HCT116 (cell line): ENCODE measurements around the gene SCOC. TPM values are rescaled to one million over a fixed set of nuclear protein-coding genes. Genes with fewer than 3 reads are reported as not detected.

Experiments
- ATAC-seq: fragments of 200-7000 bp; cut with Tn5 transposase; 2 replicates; pipeline ENCODE4 v1.9.1; 2020; ENCODE audit warnings: mild to moderate bottlenecking, moderate library complexity
- BruUV-seq: library from RNA; stranded (reverse); fragments of 400-500 nt; replicated peaks from 2 replicates; lab custom pipeline; 2021; lab: Mats Ljungman, UMichigan
- CTCF ChIA-PET: fragments of 300-600 bp; sonication (Branson Sonifier 250); formaldehyde crosslinking; loops from one replicate; lab custom pipeline; 2021; ENCODE audit warnings: antibody characterized with exemption; lab: Charles Lee
- POLR2A ChIA-PET: fragments of 300-600, 350-600 bp; sonication (Branson Sonifier 250); formaldehyde crosslinking; loops from one replicate; lab custom pipeline; 2021; ENCODE audit warnings: antibody characterized with exemption; lab: Charles Lee
- RAD21 ChIA-PET, 2 experiments: fragments of 300-600 bp; sonication (Branson Sonifier 250); formaldehyde crosslinking; loops; one replicate each; lab custom pipeline; 2023; ENCODE audit warnings: low total read pairs in 2 of 2; ENCODE audit not compliant: uncharacterized antibody in 2 of 2, unreplicated experiment in 2 of 2, low non-redundant PET in 1 of 2; lab: Charles Lee
- DNase-seq: peaks from one replicate; pipeline ENCODE4 v3.0.0-alpha.2; 2010; ENCODE audit warnings: low read depth, low spot score
- H2AFZ ChIP-seq: fragments of 200-600 bp; shearing (Covaris generic), sonication (generic); 2 replicates; pipeline ENCODE4 v1.6.1; 2017; ENCODE audit warnings: low read depth, mixed run types, mixed read lengths, antibody characterized with exemption, low read length; ENCODE audit not compliant: poor library complexity, severe bottlenecking
- H3K27ac ChIP-seq: 2 replicates; pipeline ENCODE4 v1.5.1; 2012; ENCODE audit warnings: low read depth, low read length
- H3K27me3 ChIP-seq: fragments of 200-600 bp; sonication (generic); 2 replicates; pipeline ENCODE4 v1.6.1; 2016; ENCODE audit warnings: mixed run types, low read length, mixed read lengths; ENCODE audit not compliant: insufficient read depth
- H3K36me3 ChIP-seq, 2 experiments: fragments of 200-500 bp in 1 of 2; fragments of 200-600 bp in 1 of 2; sonication (Bioruptor generic) in 1 of 2; sonication (generic) in 1 of 2; 2 replicates each; pipeline versions ENCODE4 v1.5.1 to v1.6.1; 2014 to 2016; ENCODE audit warnings: low read length in 2 of 2, inconsistent platforms in 1 of 2, mixed read lengths in 1 of 2, mixed run types in 1 of 2; ENCODE audit not compliant: insufficient read depth in 2 of 2, control insufficient read depth in 1 of 2
- H3K4me1 ChIP-seq, 2 experiments: fragments of 200-600 bp in 1 of 2; sonication (generic) in 1 of 2; 2 replicates each; pipeline versions ENCODE4 v1.5.1 to v1.6.1; 2012 to 2017; ENCODE audit warnings: low read length in 2 of 2, inconsistent platforms in 1 of 2, mild to moderate bottlenecking in 1 of 2, mixed read lengths in 1 of 2, mixed run types in 1 of 2, moderate library complexity in 1 of 2; ENCODE audit not compliant: insufficient read depth in 2 of 2, control insufficient read depth in 1 of 2
- H3K4me2 ChIP-seq: fragments of 200-600 bp; sonication (generic); 2 replicates; pipeline ENCODE4 v1.6.1; 2017; ENCODE audit warnings: mixed run types, low read length, mixed read lengths
- H3K4me3 ChIP-seq, 2 experiments: fragments of 200-600 bp in 1 of 2; sonication (generic) in 1 of 2; replicated peaks in 1 of 2; 2 replicates each; pipeline ENCODE4 v1.5.1; 2011 to 2016; ENCODE audit warnings: low read length in 2 of 2, control low read depth in 1 of 2, low read depth in 1 of 2, mild to moderate bottlenecking in 1 of 2, mixed read lengths in 1 of 2, mixed run types in 1 of 2
- H3K79me2 ChIP-seq: fragments of 200-600 bp; sonication (generic); 2 replicates; pipeline ENCODE4 v1.6.1; 2017; ENCODE audit warnings: mild to moderate bottlenecking, mixed run types, low read length, moderate library complexity, mixed read lengths; ENCODE audit not compliant: insufficient read depth
- H3K9ac ChIP-seq: fragments of 200-600 bp; sonication (generic); 2 replicates; pipeline ENCODE4 v1.6.1; 2016; ENCODE audit warnings: low read length, mixed read lengths
- H3K9me2 ChIP-seq: fragments of 200-600 bp; sonication (generic), shearing (Covaris generic); 2 replicates; pipeline ENCODE4 v1.6.1; 2017; ENCODE audit warnings: mixed run types, mild to moderate bottlenecking, moderate library complexity; ENCODE audit not compliant: insufficient read depth
- H3K9me3 ChIP-seq, 2 experiments: fragments of 200-500 bp in 1 of 2; fragments of 200-600 bp in 1 of 2; sonication (Bioruptor generic) in 1 of 2; sonication (generic) in 1 of 2; 2 replicates each; pipeline ENCODE4 v1.6.1; 2014 to 2017; ENCODE audit warnings: low read length in 2 of 2, mixed read lengths in 2 of 2, inconsistent platforms in 1 of 2, low read depth in 1 of 2, mild to moderate bottlenecking in 1 of 2, mixed run types in 1 of 2, moderate library complexity in 1 of 2; ENCODE audit not compliant: control insufficient read depth in 1 of 2, insufficient read depth in 1 of 2
- H4K20me1 ChIP-seq: fragments of 200-600 bp; sonication (generic), shearing (Covaris generic); 2 replicates; pipeline ENCODE4 v1.6.1; 2017; ENCODE audit warnings: mixed run types, mild to moderate bottlenecking, moderate library complexity; ENCODE audit not compliant: insufficient read depth
- CBX3 ChIP-seq: IDR thresholded peaks from 2 replicates; pipeline ENCODE4 v1.6.1; 2012; ENCODE audit warnings: low read depth
- CEBPB ChIP-seq: IDR thresholded peaks from 2 replicates; pipeline ENCODE4 v1.6.1; 2012; ENCODE audit warnings: low read depth
- EGR1 ChIP-seq: IDR thresholded peaks from 2 replicates; pipeline ENCODE4 v1.6.1; 2012; ENCODE audit warnings: low read depth
- EZH2 ChIP-seq: fragments of 200-600 bp; sonication (generic); IDR thresholded peaks from 2 replicates; pipeline ENCODE4 v1.6.1; 2017; ENCODE audit warnings: antibody characterized with exemption, mixed run types
- JUND ChIP-seq: IDR thresholded peaks from 2 replicates; pipeline ENCODE4 v1.6.1; 2012
- SIN3A ChIP-seq: IDR thresholded peaks from 2 replicates; pipeline ENCODE4 v1.6.1; 2012; ENCODE audit warnings: low read depth
- TCF7L2 ChIP-seq: IDR thresholded peaks from 2 replicates; pipeline ENCODE4 v1.7.0; 2011; ENCODE audit warnings: borderline replicate concordance, inconsistent platforms; ENCODE audit not compliant: insufficient read depth, insufficient read length; ENCODE audit errors: extremely low read depth
- YY1 ChIP-seq: IDR thresholded peaks from 2 replicates; pipeline ENCODE4 v1.6.1; 2011; ENCODE audit warnings: low read length, low read depth, moderate library complexity, mild to moderate bottlenecking; ENCODE audit not compliant: insufficient replicate concordance; ENCODE audit errors: extremely low read depth
- intact Hi-C: fragments of 100-400 bp; cut with micrococcal nuclease; formaldehyde crosslinking; loops from 2 replicates; pipeline ENCODE4 v1.10.0; 2022
- total RNA-seq: library from RNA; stranded (reverse); gene quantifications from one replicate; pipeline ENCODE4 v1.2.1, GENCODE V29; 2021; ENCODE audit not compliant: unreplicated experiment
- TF ChIP-seq, protein P1 (sequence below): IDR thresholded peaks from 2 replicates; pipeline ENCODE4 v1.6.1; 2011; ENCODE audit warnings: mild to moderate bottlenecking, low read length, moderate library complexity; ENCODE audit not compliant: insufficient replicate concordance; ENCODE audit errors: extremely low read depth
- TF ChIP-seq, protein P2 (sequence below), 3 experiments: fragments of 200-600 bp in 1 of 3; sonication (generic) in 1 of 3; IDR thresholded peaks in 2 of 3; conservative IDR thresholded peaks in 1 of 3; 2 replicates each; pipeline ENCODE4 v1.5.1; 2012 to 2017; ENCODE audit warnings: low read depth in 2 of 3, low read length in 2 of 3, antibody characterized with exemption in 1 of 3, borderline replicate concordance in 1 of 3, control low read depth in 1 of 3, mild to moderate bottlenecking in 1 of 3, mixed read lengths in 1 of 3, mixed run types in 1 of 3, moderate library complexity in 1 of 3; ENCODE audit not compliant: insufficient read depth in 1 of 3
- TF ChIP-seq, protein P3 (sequence below): IDR thresholded peaks from 2 replicates; pipeline ENCODE4 v1.6.1; 2012

The SCOC gene
- total RNA-seq, 1 experiment from 2014 or later = 52.2 TPM

DNA sequence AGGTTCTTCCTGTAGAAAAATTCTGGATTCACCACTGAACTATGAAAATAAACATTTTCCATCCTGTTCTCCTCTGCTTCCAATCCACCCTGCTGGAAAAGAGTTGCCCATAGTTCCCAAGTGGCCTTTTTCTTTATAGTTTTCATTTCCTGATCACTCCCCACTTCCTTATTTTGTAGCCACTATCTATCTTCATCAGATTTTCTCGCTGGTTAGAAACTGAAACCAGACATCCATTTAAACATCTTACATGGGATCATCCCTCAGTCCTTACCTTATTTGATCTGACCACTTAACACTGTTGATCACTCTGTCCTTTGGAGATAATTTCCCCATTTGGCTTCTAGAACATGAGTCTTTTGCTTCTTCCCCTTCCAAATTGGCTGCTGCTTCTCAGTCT, 42.2 kb upstream of the SCOC start:
- no peaks in the 10 kb centered on the region for H3K27me3 ChIP-seq
- no peak for DNase-seq
- H3K9ac ChIP-seq = no peak overlapping the region
- no peaks in the 10 kb centered on the region for H4K20me1 ChIP-seq
- H3K4me2 ChIP-seq = no peak overlapping the region
- H3K4me3 ChIP-seq = no peak overlapping the region
- TF ChIP-seq JUND = no peak
- TF ChIP-seq EZH2 = no peak
- TF ChIP-seq, protein P1, sequence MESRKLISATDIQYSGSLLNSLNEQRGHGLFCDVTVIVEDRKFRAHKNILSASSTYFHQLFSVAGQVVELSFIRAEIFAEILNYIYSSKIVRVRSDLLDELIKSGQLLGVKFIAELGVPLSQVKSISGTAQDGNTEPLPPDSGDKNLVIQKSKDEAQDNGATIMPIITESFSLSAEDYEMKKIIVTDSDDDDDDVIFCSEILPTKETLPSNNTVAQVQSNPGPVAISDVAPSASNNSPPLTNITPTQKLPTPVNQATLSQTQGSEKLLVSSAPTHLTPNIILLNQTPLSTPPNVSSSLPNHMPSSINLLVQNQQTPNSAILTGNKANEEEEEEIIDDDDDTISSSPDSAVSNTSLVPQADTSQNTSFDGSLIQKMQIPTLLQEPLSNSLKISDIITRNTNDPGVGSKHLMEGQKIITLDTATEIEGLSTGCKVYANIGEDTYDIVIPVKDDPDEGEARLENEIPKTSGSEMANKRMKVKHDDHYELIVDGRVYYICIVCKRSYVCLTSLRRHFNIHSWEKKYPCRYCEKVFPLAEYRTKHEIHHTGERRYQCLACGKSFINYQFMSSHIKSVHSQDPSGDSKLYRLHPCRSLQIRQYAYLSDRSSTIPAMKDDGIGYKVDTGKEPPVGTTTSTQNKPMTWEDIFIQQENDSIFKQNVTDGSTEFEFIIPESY = no peak
- TF ChIP-seq, protein P2, sequence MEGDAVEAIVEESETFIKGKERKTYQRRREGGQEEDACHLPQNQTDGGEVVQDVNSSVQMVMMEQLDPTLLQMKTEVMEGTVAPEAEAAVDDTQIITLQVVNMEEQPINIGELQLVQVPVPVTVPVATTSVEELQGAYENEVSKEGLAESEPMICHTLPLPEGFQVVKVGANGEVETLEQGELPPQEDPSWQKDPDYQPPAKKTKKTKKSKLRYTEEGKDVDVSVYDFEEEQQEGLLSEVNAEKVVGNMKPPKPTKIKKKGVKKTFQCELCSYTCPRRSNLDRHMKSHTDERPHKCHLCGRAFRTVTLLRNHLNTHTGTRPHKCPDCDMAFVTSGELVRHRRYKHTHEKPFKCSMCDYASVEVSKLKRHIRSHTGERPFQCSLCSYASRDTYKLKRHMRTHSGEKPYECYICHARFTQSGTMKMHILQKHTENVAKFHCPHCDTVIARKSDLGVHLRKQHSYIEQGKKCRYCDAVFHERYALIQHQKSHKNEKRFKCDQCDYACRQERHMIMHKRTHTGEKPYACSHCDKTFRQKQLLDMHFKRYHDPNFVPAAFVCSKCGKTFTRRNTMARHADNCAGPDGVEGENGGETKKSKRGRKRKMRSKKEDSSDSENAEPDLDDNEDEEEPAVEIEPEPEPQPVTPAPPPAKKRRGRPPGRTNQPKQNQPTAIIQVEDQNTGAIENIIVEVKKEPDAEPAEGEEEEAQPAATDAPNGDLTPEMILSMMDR (IDR thresholded peaks at IDR 0.05 in 2 of 3, conservative IDR thresholded peaks at IDR 0.05 in 1 of 3; ENCODE audit: borderline replicate concordance in 1 of 3, insufficient read depth in 1 of 3, low read depth in 2 of 3, low read length in 2 of 3) = no peak
- TF ChIP-seq SIN3A = no peak
- no peak for TF ChIP-seq YY1
- no peak for TF ChIP-seq CBX3
- TF ChIP-seq TCF7L2 = no peak
- TF ChIP-seq CEBPB = no peak
- no peak for TF ChIP-seq EGR1
- TF ChIP-seq, protein P3, sequence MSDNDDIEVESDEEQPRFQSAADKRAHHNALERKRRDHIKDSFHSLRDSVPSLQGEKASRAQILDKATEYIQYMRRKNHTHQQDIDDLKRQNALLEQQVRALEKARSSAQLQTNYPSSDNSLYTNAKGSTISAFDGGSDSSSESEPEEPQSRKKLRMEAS = no peak
- intact Hi-C loops = no loop called here
- no peaks in the 10 kb centered on the region for H3K9me3 ChIP-seq
- no peaks in the 10 kb centered on the region for H3K36me3 ChIP-seq
- ATAC-seq = no peak
- ChIA-PET RAD21 (no interaction called here), CTCF (interaction anchor here (1.2 to 1.9 kb wide), 5 partner anchors 19 to 522 kb away, joined by 3 to 31 read pairs (median 18); no protein-coding TSS in a partner anchor), POLR2A (no interaction called here)
- no peaks in the 10 kb centered on the region for H3K9me2 ChIP-seq
- no TSS peak for BruUV-seq
- H3K4me1 ChIP-seq = no peaks in the 10 kb centered on the region
- H2AFZ ChIP-seq = no peak overlapping the region
- H3K79me2 ChIP-seq = no peaks in the 10 kb centered on the region
- H3K27ac ChIP-seq = no peak overlapping the region
